GM12878 (cell line): ENCODE measurements around the gene OPRL1. TPM values are rescaled to one million over a fixed set of nuclear protein-coding genes. Genes with fewer than 3 reads are reported as not detected.

Source experiments
- ATAC-seq: fragments of 200-7000 bp; cut with Tn5 transposase; 3 replicates; pipeline ENCODE4 v1.9.1; 2020; ENCODE audit warnings: mild to moderate bottlenecking, moderate library complexity
- BruUV-seq: library from RNA; stranded (reverse); fragments of 400-500 nt; replicated peaks from 2 replicates; lab custom pipeline; 2021; lab: Mats Ljungman, UMichigan
- CTCF ChIA-PET: fragments of 300-600 bp; sonication (Branson Sonifier 250); formaldehyde crosslinking; extraction: SDS; loops from one replicate; lab custom pipeline; 2021; ENCODE audit warnings: inconsistent platforms; lab: Yijun Ruan, JAX
- POLR2A ChIA-PET: fragments of 350-600 bp; formaldehyde crosslinking; extraction: SDS; loops from one replicate; lab custom pipeline; 2021; ENCODE audit warnings: inconsistent platforms; lab: Charles Lee
- RAD21 ChIA-PET: fragments of 300-600 bp; sonication (Branson Sonifier 250); formaldehyde crosslinking; loops from one replicate; lab custom pipeline; 2023; ENCODE audit warnings: antibody characterized with exemption; ENCODE audit not compliant: unreplicated experiment; lab: Charles Lee
- SMC1A ChIA-PET: fragments of 300-600 bp; sonication (Branson Sonifier 250); formaldehyde crosslinking; loops from one replicate; lab custom pipeline; 2023; ENCODE audit not compliant: unreplicated experiment, uncharacterized antibody; lab: Charles Lee
- DNase-seq: peaks from one replicate; pipeline ENCODE4 v3.0.0-alpha.2; 2011; ENCODE audit warnings: low read depth, low spot score
- FAIRE-seq: peaks from 3 replicates; lab custom pipeline; 2011; peaks lifted over from hg19 to GRCh38; lab: Jason Lieb, UNC
- H2AFZ ChIP-seq: 2 replicates; pipeline ENCODE4 v1.6.0; 2011; ENCODE audit warnings: low read depth, low read length, control low read depth; ENCODE audit not compliant: control insufficient read depth
- H3K27ac ChIP-seq: 2 replicates; pipeline ENCODE4 v1.5.1; 2011; ENCODE audit warnings: control low read depth; ENCODE audit not compliant: control insufficient read depth, insufficient read depth
- H3K27me3 ChIP-seq, 2 experiments: replicated peaks in 1 of 2; 2 replicates each; pipeline versions ENCODE4 v1.6.0 to v1.6.1; 2011; ENCODE audit warnings: low read length in 1 of 2; ENCODE audit not compliant: control insufficient read depth in 2 of 2, insufficient read depth in 2 of 2
- H3K36me3 ChIP-seq, 2 experiments: 2 replicates each; pipeline ENCODE4 v1.5.1; 2011; ENCODE audit warnings: low read length in 1 of 2; ENCODE audit not compliant: control insufficient read depth in 2 of 2, insufficient read depth in 2 of 2
- H3K4me1 ChIP-seq: 2 replicates; pipeline ENCODE4 v1.6.1; 2011; ENCODE audit warnings: mild to moderate bottlenecking, low read length, moderate library complexity, mixed read lengths; ENCODE audit not compliant: control insufficient read depth, insufficient read depth
- H3K4me2 ChIP-seq: 2 replicates; pipeline ENCODE4 v1.6.0; 2011; ENCODE audit warnings: control low read depth; ENCODE audit not compliant: control insufficient read depth, insufficient read depth
- H3K4me3 ChIP-seq: fragments of 200-600 bp; sonication (generic); 2 replicates; pipeline ENCODE4 v1.5.1; 2016
- H3K79me2 ChIP-seq: 2 replicates; pipeline ENCODE4 v1.6.0; 2011; ENCODE audit warnings: low read length; ENCODE audit not compliant: control insufficient read depth, insufficient read depth
- H3K9ac ChIP-seq: 2 replicates; pipeline ENCODE4 v1.8.0; 2011; ENCODE audit warnings: low read length, control low read depth, mixed read lengths; ENCODE audit not compliant: control insufficient read depth, insufficient read depth
- H3K9me3 ChIP-seq: replicated peaks from 3 replicates; pipeline ENCODE4 v1.5.1; 2011; ENCODE audit warnings: mild to moderate bottlenecking, low read length; ENCODE audit not compliant: control insufficient read depth, insufficient read depth
- H4K20me1 ChIP-seq: 2 replicates; pipeline ENCODE4 v1.6.0; 2011; ENCODE audit not compliant: control insufficient read depth, insufficient read depth
- BACH1 ChIP-seq: fragments of 450-650 bp; IDR thresholded peaks from 2 replicates; pipeline ENCODE4 v1.6.1; 2017; ENCODE audit warnings: mild to moderate bottlenecking, borderline replicate concordance
- BHLHE40 ChIP-seq, 2 experiments: fragments of 450-650 bp in 1 of 2; IDR thresholded peaks; 2 replicates each; pipeline ENCODE4 v1.6.1; 2011 to 2017; ENCODE audit warnings: low read depth in 2 of 2, borderline replicate concordance in 1 of 2, improper control_type of control experiment in 1 of 2, low read length in 1 of 2, mild to moderate bottlenecking in 1 of 2
- FOXK2 ChIP-seq: fragments of 450-650 bp; IDR thresholded peaks from 2 replicates; pipeline ENCODE4 v1.6.1; 2017; ENCODE audit warnings: mild to moderate bottlenecking, moderate library complexity
- GATAD2B ChIP-seq: fragments of 450-650 bp; conservative IDR thresholded peaks from 2 replicates; pipeline ENCODE4 v1.6.1; 2017; ENCODE audit warnings: low read depth, mild to moderate bottlenecking, moderate library complexity
- HCFC1 ChIP-seq: fragments of 150-350 bp; IDR thresholded peaks from 2 replicates; pipeline ENCODE4 v1.6.1; 2014; ENCODE audit warnings: low read length
- IRF4 ChIP-seq: IDR thresholded peaks from 2 replicates; pipeline ENCODE4 v1.6.1; 2011; ENCODE audit warnings: low read depth, low read length
- MEF2B ChIP-seq: fragments of 450-650 bp; IDR thresholded peaks from 2 replicates; pipeline ENCODE4 v1.6.1; 2018; ENCODE audit warnings: mild to moderate bottlenecking, moderate library complexity; ENCODE audit not compliant: partially characterized antibody, poor library complexity, severe bottlenecking
- NR2F1 ChIP-seq: fragments of 450-650 bp; conservative IDR thresholded peaks from 2 replicates; pipeline ENCODE4 v1.6.1; 2017; ENCODE audit warnings: mild to moderate bottlenecking
- PAX5 ChIP-seq: IDR thresholded peaks from 2 replicates; pipeline ENCODE4 v1.6.1; 2011; ENCODE audit warnings: low read depth, low read length, borderline replicate concordance
- RAD21 ChIP-seq: IDR thresholded peaks from 2 replicates; pipeline ENCODE4 v1.6.1; 2011; ENCODE audit warnings: mild to moderate bottlenecking, low read depth, low read length, moderate library complexity; ENCODE audit not compliant: insufficient read depth
- RFX5 ChIP-seq: IDR thresholded peaks from 2 replicates; pipeline ENCODE4 v1.6.1; 2011; ENCODE audit warnings: low read depth, low read length, improper control_type of control experiment
- WGBS: methylation state at CpG from one replicate; pipeline ENCODE4 v1.1.6; 2016; ENCODE audit warnings: low lambda C conversion rate; ENCODE audit not compliant: insufficient replicate concordance, insufficient coverage; ENCODE audit errors: missing lambda C conversion rate; 5-methylcytosine and 5-hydroxymethylcytosine counted together
- in situ Hi-C: fragments of 300-500 bp; cut with MboI; formaldehyde crosslinking; loops from 9 replicates; pipeline ENCODE4 v1.14.3; 2018; ENCODE audit warnings: mixed read lengths
- intact Hi-C: fragments of 100-400 bp; cut with micrococcal nuclease; formaldehyde crosslinking; loops from one replicate; pipeline ENCODE4 v1.14.2; 2022; ENCODE audit not compliant: unreplicated experiment
- polyA plus RNA-seq, 11 experiments: library from polyadenylated mRNA; depleted of rRNA in 4 of 11; unstranded in 6 of 11; stranded (reverse) in 5 of 11; fragments of >200 nt; fragmentation: Nextera tagmentation in 4 of 11; fragmentation: Illumina TruSeq in 1 of 11; extraction: Ambion mirVana in 4 of 11; extraction: Trizol in 1 of 11; gene quantifications; 1 replicate in 1 of 11; 2 replicates in 10 of 11; pipeline versions ENCODE4 v1.2.1 to v1.2.3, GENCODE V29; 2011 to 2016; ENCODE audit warnings: inconsistent platforms in 2 of 11, missing spikeins in 2 of 11, low read depth in 1 of 11
- total RNA-seq, 4 experiments: library from RNA; depleted of rRNA in 3 of 4; stranded (reverse); fragments of >200 nt in 3 of 4; fragmentation: Illumina TruSeq in 1 of 4; extraction: Trizol in 1 of 4; gene quantifications; 2 replicates each; pipeline versions ENCODE4 v1.2.1 to v1.2.3, GENCODE V29; 2013 to 2021
- TF ChIP-seq, protein P1 (sequence below), 3 experiments: IDR thresholded peaks in 2 of 3; conservative IDR thresholded peaks in 1 of 3; 2 replicates each; pipeline ENCODE4 v1.5.1; 2011; ENCODE audit warnings: low read depth in 3 of 3, low read length in 3 of 3, mild to moderate bottlenecking in 3 of 3, control low read depth in 2 of 3, moderate library complexity in 2 of 3, inconsistent platforms in 1 of 3, mixed read lengths in 1 of 3; ENCODE audit not compliant: control insufficient read depth in 2 of 3, insufficient read depth in 1 of 3; ENCODE audit errors: extremely low read depth in 1 of 3
- TF ChIP-seq, protein P2 (sequence below): IDR thresholded peaks from 2 replicates; pipeline ENCODE4 v1.6.1; 2012; ENCODE audit warnings: low read depth, low read length, improper control_type of control experiment

Gene OPRL1
- total and polyA plus RNA-seq, 10 of the 15 experiments (the other 5 are each of a cell fraction or from before 2014, with no cell fraction given) = 0.04 to 0.41 (median 0.24) TPM; not detected in 1

DNA sequence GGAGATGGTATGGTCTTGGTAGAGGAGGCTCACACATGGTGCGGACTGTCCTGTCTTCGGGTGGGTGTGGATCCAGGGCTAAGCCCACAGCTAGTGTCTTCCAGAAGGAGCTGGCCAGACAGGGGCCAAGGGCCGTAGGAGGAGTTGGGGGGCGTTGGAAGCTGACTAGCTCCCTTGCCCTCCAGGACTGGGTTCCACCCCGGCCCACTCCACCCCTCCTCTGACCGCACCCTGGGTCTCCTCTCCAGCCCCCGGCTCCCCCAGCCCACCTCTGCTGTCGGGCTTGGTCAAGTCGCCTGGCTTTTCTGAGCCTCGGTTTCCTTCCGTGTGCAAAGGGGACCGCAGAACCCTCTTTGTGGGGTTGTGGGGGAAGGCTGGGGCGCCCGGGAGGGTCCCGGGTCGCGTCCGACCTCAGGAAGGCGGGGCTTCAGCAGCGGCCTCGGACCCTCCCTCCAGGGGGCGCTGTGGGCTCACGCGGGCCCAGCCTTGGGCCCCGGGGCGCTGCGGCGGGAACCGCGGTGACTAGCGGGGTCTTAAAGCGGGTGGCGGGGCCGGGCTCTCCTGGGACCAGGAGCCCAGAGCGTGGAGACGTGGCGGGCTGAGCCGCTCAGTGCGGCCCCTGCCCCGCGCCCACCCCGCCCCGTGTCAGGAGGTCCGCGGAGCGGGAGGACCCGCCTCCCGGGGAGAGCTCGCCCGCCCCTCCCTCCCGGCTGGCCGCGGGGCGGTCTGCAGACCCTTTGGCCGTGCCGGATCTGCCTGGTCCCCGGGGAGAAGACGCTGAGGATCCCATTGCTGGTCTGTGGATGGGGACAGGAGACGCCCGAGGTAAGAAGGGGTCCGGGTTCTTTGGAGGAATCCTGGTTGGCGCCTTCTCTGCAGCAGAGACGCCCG lies 22.1 kb downstream of the OPRL1 start (continued):
- peak; percentile 84; the same call in 1 of the 2 replicates for TF ChIP-seq GATAD2B
- peak; percentile 43 for TF ChIP-seq NR2F1
- TF ChIP-seq BACH1 = 0 out of 2 replicates have a peak, but pooled peaks have one; percentile 11
- peak; percentile 31 to 51; a peak in 2 of 4 replicates for TF ChIP-seq BHLHE40 (IDR thresholded peaks at IDR 0.05; ENCODE audit: borderline replicate concordance in 1 of 2, low read depth in 2 of 2, low read length in 1 of 2)
- TF ChIP-seq, protein P1, sequence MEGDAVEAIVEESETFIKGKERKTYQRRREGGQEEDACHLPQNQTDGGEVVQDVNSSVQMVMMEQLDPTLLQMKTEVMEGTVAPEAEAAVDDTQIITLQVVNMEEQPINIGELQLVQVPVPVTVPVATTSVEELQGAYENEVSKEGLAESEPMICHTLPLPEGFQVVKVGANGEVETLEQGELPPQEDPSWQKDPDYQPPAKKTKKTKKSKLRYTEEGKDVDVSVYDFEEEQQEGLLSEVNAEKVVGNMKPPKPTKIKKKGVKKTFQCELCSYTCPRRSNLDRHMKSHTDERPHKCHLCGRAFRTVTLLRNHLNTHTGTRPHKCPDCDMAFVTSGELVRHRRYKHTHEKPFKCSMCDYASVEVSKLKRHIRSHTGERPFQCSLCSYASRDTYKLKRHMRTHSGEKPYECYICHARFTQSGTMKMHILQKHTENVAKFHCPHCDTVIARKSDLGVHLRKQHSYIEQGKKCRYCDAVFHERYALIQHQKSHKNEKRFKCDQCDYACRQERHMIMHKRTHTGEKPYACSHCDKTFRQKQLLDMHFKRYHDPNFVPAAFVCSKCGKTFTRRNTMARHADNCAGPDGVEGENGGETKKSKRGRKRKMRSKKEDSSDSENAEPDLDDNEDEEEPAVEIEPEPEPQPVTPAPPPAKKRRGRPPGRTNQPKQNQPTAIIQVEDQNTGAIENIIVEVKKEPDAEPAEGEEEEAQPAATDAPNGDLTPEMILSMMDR (IDR thresholded peaks at IDR 0.05 in 2 of 3, conservative IDR thresholded peaks at IDR 0.05 in 1 of 3; ENCODE audit: control insufficient read depth in 2 of 3, extremely low read depth in 1 of 3, insufficient read depth in 1 of 3, low read depth in 3 of 3, low read length in 3 of 3) = peak; percentile 60 to 83 (median 76)
- no peak for TF ChIP-seq IRF4
- peak; percentile 40 for TF ChIP-seq RAD21

DNA sequence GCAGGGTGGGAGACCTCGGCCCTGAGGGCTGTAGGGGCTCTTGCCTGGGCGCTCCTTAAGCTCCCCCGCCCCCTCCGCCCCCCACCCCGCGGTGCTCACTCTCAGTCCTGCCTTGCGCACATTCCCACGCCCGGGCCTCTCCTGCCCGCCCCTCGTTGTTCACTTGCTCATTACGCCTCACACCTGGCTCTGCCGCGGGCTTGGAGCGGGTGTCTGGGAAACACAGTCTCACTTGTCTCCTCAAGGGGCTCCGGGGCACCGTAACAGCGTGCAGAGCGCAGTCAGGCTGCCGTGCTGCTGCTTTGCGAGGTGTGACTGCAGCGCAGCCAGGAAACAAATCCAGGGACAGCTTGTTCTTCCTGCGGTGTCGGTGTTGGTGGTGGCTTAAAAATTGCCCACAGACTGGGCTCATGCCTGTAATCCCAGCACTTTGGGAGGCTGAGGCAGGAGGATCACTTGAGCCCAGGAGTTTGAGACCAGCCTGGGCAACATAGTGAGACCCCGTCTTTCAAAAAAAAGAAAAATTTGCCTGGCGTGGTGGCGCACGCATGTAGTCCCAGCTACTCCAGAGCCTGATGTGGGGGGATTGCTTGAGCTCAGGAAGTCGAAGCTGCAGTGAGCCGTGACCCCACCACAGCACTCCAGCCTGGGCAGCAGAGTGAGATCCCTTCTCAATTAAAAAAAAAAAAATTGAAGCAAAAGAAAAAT lies 22.9 kb downstream of the OPRL1 start:
- ATAC-seq (no peak), DNase-seq (no peak), FAIRE-seq (no peak)
- 18% methylated on average over 21 of the region's 30 CpGs for WGBS
- no peak overlapping the region for H2AFZ ChIP-seq
- no peak overlapping the region for H3K9ac ChIP-seq
- no TSS peak for BruUV-seq
- peaks cover 4 to 11% of the 10 kb centered on the region in 2 experiments; a peak in 3 of 4 replicates for H3K27me3 ChIP-seq
- no peaks in the 10 kb centered on the region for H3K79me2 ChIP-seq
- no peak overlapping the region; the same call in 1 of the 2 replicates for H3K4me2 ChIP-seq
- ChIA-PET CTCF (interaction anchor here (0.6 to 2.2 kb wide), 7 partner anchors 9 to 553 kb away, joined by 3 to 16 read pairs (median 3); no protein-coding TSS in a partner anchor), POLR2A (no interaction called here), RAD21 (interaction anchor here (0.6 to 1.2 kb wide), 2 partner anchors 18 to 62 kb away, joined by 3 to 10 read pairs; no protein-coding TSS in a partner anchor), SMC1A (interaction anchor here (0.8 to 1.5 kb wide), 3 partner anchors 9 to 17 kb away, joined by 3 read pairs; no protein-coding TSS in a partner anchor)
- TF ChIP-seq, protein P2, sequence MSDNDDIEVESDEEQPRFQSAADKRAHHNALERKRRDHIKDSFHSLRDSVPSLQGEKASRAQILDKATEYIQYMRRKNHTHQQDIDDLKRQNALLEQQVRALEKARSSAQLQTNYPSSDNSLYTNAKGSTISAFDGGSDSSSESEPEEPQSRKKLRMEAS = no peak
- TF ChIP-seq PAX5 (no peak), RFX5 (no peak), FOXK2 (no peak), HCFC1 (no peak), MEF2B (no peak)
- H3K4me3 ChIP-seq = no peak overlapping the region
- intact Hi-C loops (no loop called here), in situ Hi-C loops (no loop called here)
- H3K9me3 ChIP-seq = no peaks in the 10 kb centered on the region
- H3K27ac ChIP-seq = no peak overlapping the region
- H3K4me1 ChIP-seq = peaks cover 9% of the 10 kb centered on the region
- no peaks in the 10 kb centered on the region for H4K20me1 ChIP-seq
- H3K36me3 ChIP-seq = no peaks in the 10 kb centered on the region
